IMR-90 (cell line): ENCODE results near the gene DIP2C. TPM values are rescaled to one million over a fixed set of nuclear protein-coding genes. Genes with fewer than 3 reads are reported as not detected.

Source experiments
- ATAC-seq: fragments of 200-7000 bp; cut with Tn5 transposase; 2 replicates; pipeline ENCODE4 v1.9.1; 2020; ENCODE audit warnings: low read depth, mild to moderate bottlenecking, moderate library complexity
- BruUV-seq: library from RNA; stranded (reverse); fragments of 400-500 nt; replicated peaks from 2 replicates; lab custom pipeline; 2021; lab: Mats Ljungman, UMichigan
- CTCF ChIA-PET: fragments of 300-600 bp; formaldehyde crosslinking; extraction: SDS; loops from one replicate; lab custom pipeline; 2021; ENCODE audit warnings: antibody characterized with exemption; lab: Yijun Ruan, JAX
- POLR2A ChIA-PET: fragments of 300-600 bp; sonication (Branson Sonifier 250); formaldehyde crosslinking; loops from one replicate; lab custom pipeline; 2022; ENCODE audit warnings: antibody characterized with exemption; ENCODE audit not compliant: unreplicated experiment; lab: Charles Lee
- DNase-seq: peaks from one replicate; pipeline ENCODE4 v3.0.0; 2013
- H2AFZ ChIP-seq: replicated peaks from 2 replicates; pipeline ENCODE3; 2013; ENCODE audit warnings: low read length, mild to moderate bottlenecking; ENCODE audit not compliant: poor library complexity
- H2AK5ac ChIP-seq: 2 replicates; pipeline ENCODE4 v1.6.1; 2013; ENCODE audit warnings: low read depth, low read length, inconsistent platforms
- H2AK9ac ChIP-seq: replicated peaks from 2 replicates; pipeline ENCODE3; 2013; ENCODE audit warnings: mild to moderate bottlenecking, low read depth, low read length, moderate library complexity; ENCODE audit not compliant: poor library complexity
- H2BK120ac ChIP-seq: 2 replicates; pipeline ENCODE4 v1.6.1; 2013; ENCODE audit warnings: low read depth, low read length, inconsistent platforms
- H2BK15ac ChIP-seq: 3 replicates; pipeline ENCODE4 v1.6.1; 2013; ENCODE audit warnings: low read depth, low read length, inconsistent platforms
- H2BK20ac ChIP-seq: 2 replicates; pipeline ENCODE4 v1.6.1; 2013; ENCODE audit warnings: low read depth, mild to moderate bottlenecking, inconsistent platforms, low read length, moderate library complexity
- H2BK5ac ChIP-seq: 2 replicates; pipeline ENCODE4 v1.6.1; 2013; ENCODE audit warnings: mild to moderate bottlenecking, low read depth, low read length, inconsistent platforms; ENCODE audit not compliant: poor library complexity, severe bottlenecking
- H3K14ac ChIP-seq: replicated peaks from 2 replicates; pipeline ENCODE4 v1.6.1; 2013; ENCODE audit warnings: low read depth, low read length, inconsistent platforms
- H3K18ac ChIP-seq: 2 replicates; pipeline ENCODE4 v1.6.1; 2013; ENCODE audit warnings: low read depth, low read length, control low read depth
- H3K23ac ChIP-seq: 2 replicates; pipeline ENCODE4 v1.6.1; 2013; ENCODE audit warnings: low read depth, low read length, inconsistent platforms
- H3K27ac ChIP-seq: 2 replicates; pipeline ENCODE4 v1.5.1; 2013; ENCODE audit warnings: mild to moderate bottlenecking, control low read depth, low read length; ENCODE audit not compliant: insufficient read depth
- H3K27me3 ChIP-seq: 2 replicates; pipeline ENCODE4 v1.6.1; 2013; ENCODE audit warnings: low read length; ENCODE audit not compliant: control insufficient read depth, insufficient read depth
- H3K36me3 ChIP-seq: 2 replicates; pipeline ENCODE4 v1.6.1; 2013; ENCODE audit warnings: low read length, mixed read lengths; ENCODE audit not compliant: control insufficient read depth, insufficient read depth
- H3K4ac ChIP-seq: 2 replicates; pipeline ENCODE4 v1.6.1; 2013; ENCODE audit warnings: low read depth, low read length, inconsistent platforms
- H3K4me1 ChIP-seq: 2 replicates; pipeline ENCODE4 v1.6.1; 2013; ENCODE audit warnings: low read length, mixed read lengths; ENCODE audit not compliant: control insufficient read depth, insufficient read depth
- H3K4me2 ChIP-seq: 2 replicates; pipeline ENCODE4 v1.6.1; 2013; ENCODE audit warnings: low read depth, mild to moderate bottlenecking, control low read depth, low read length, moderate library complexity
- H3K4me3 ChIP-seq: 2 replicates; pipeline ENCODE4 v1.5.1; 2013; ENCODE audit warnings: low read depth, mild to moderate bottlenecking, control low read depth, low read length, moderate library complexity; ENCODE audit not compliant: insufficient read depth
- H3K56ac ChIP-seq: 2 replicates; pipeline ENCODE4 v1.6.1; 2013; ENCODE audit warnings: low read length, inconsistent platforms; ENCODE audit not compliant: insufficient read depth; ENCODE audit errors: extremely low read depth
- H3K79me1 ChIP-seq, 2 experiments: 2 replicates each; pipeline ENCODE4 v1.6.1; 2013; ENCODE audit warnings: low read length in 2 of 2, inconsistent platforms in 1 of 2, low read depth in 1 of 2
- H3K9ac ChIP-seq: 2 replicates; pipeline ENCODE4 v1.6.1; 2013; ENCODE audit warnings: low read depth, low read length, control low read depth
- H3K9me1 ChIP-seq: 2 replicates; pipeline ENCODE4 v1.6.1; 2013; ENCODE audit warnings: low read length, inconsistent platforms; ENCODE audit not compliant: insufficient read depth
- H3K9me3 ChIP-seq: 2 replicates; pipeline ENCODE4 v1.6.1; 2013; ENCODE audit warnings: low read length; ENCODE audit not compliant: control insufficient read depth, insufficient read depth
- H4K20me1 ChIP-seq: 2 replicates; pipeline ENCODE4 v1.6.1; 2013; ENCODE audit warnings: low read length, inconsistent platforms; ENCODE audit not compliant: insufficient read depth
- H4K5ac ChIP-seq: 2 replicates; pipeline ENCODE4 v1.6.1; 2013; ENCODE audit warnings: mild to moderate bottlenecking, low read depth, low read length, control low read depth
- H4K8ac ChIP-seq, 2 experiments: 2 replicates each; pipeline ENCODE4 v1.6.1; 2013; ENCODE audit warnings: low read depth in 2 of 2, low read length in 2 of 2, control low read depth in 1 of 2, inconsistent platforms in 1 of 2
- H4K91ac ChIP-seq: 2 replicates; pipeline ENCODE4 v1.6.1; 2013; ENCODE audit warnings: low read depth, low read length, inconsistent platforms; ENCODE audit not compliant: insufficient read depth
- RAD21 ChIP-seq: IDR thresholded peaks from 2 replicates; pipeline ENCODE4 v1.6.1; 2012; ENCODE audit warnings: low read length, improper control_type of control experiment
- USF2 ChIP-seq: fragments of 150-350 bp; IDR thresholded peaks from 2 replicates; pipeline ENCODE4 v1.6.1; 2017; ENCODE audit warnings: mild to moderate bottlenecking, antibody characterized with exemption, low read length, low read depth
- WGBS, 2 experiments: methylation state at CpG; one replicate each; pipeline versions ENCODE4 v1.1.5 to v1.1.7; 2013; ENCODE audit warnings: missing lambda C conversion rate in 2 of 2; ENCODE audit not compliant: insufficient read length in 1 of 2; ENCODE audit errors: extremely low coverage in 2 of 2; 5-methylcytosine and 5-hydroxymethylcytosine counted together
- dilution Hi-C: fragments of 300-500 bp; cut with HindIII; formaldehyde crosslinking; loops from one replicate; pipeline ENCODE4 v1.14.3; 2018; ENCODE audit warnings: low sequenced_read_pairs; ENCODE audit not compliant: unreplicated experiment
- in situ Hi-C: fragments of 300-500 bp; cut with MboI; formaldehyde crosslinking; loops from 3 replicates; pipeline ENCODE4 v1.14.3; 2019; ENCODE audit warnings: low sequenced_read_pairs, inconsistent platforms, mixed read lengths
- intact Hi-C: fragments of 100-400 bp; cut with micrococcal nuclease; formaldehyde crosslinking; loops from 2 replicates; pipeline ENCODE4 v1.10.0; 2022
- polyA plus RNA-seq, 3 experiments: library from polyadenylated mRNA; depleted of rRNA; stranded (reverse); fragments of >200 nt; gene quantifications; 2 replicates each; pipeline ENCODE4 v1.2.3, GENCODE V29; 2012; ENCODE audit warnings: low replicate concordance in 1 of 3
- total RNA-seq: library from RNA; depleted of rRNA; stranded (reverse); fragments of >200 nt; gene quantifications from 2 replicates; pipeline ENCODE4 v1.2.3, GENCODE V29; 2012

DIP2C gene
- total and polyA plus RNA-seq, 2 of the 4 experiments (the other 2 are of a cell fraction): 8.6 to 17.3 TPM

- H3K27ac ChIP-seq: no peak overlapping the region
- CTCF ChIA-PET: no interaction called here
These were observed 377.4 kb downstream of the DIP2C start for GRCh38 chr10:311901-312665.

More at GRCh38 chr10:311901-312665, 377.4 kb downstream of the DIP2C start:
- 100% methylated on average over 2 of the region's 14 CpGs; no CpG with 5 or more reads in 1 of the 2 experiments for WGBS, 2 experiments
- no peak overlapping the region for H2BK5ac ChIP-seq
- no peak overlapping the region for H3K18ac ChIP-seq
- peaks cover 14% of the 10 kb centered on the region for H3K9me1 ChIP-seq
- H3K4me2 ChIP-seq: no peak overlapping the region
- POLR2A ChIA-PET: no interaction called here
- no peaks in the 10 kb centered on the region for H3K9me3 ChIP-seq
- H2BK20ac ChIP-seq: no peak overlapping the region
- H4K20me1 ChIP-seq: no peaks in the 10 kb centered on the region; the same call in 1 of the 2 replicates
- H3K4me3 ChIP-seq: no peak overlapping the region
- DNase-seq: no peak
- peaks cover 0 to 18% of the 10 kb centered on the region in 2 experiments; a peak in 3 of 4 replicates for H3K79me1 ChIP-seq
- H2BK120ac ChIP-seq: no peak overlapping the region
- BruUV-seq: no TSS peak
- no peak for TF ChIP-seq RAD21
- TF ChIP-seq USF2: no peak
- no peak overlapping the region for H2AFZ ChIP-seq
- no peak overlapping the region for H2AK5ac ChIP-seq
- ATAC-seq: no peak
- H3K9ac ChIP-seq: no peak overlapping the region
- intact Hi-C loops (no loop called here), in situ Hi-C loops (no loop called here), dilution Hi-C loops (no loop called here)
- no peak overlapping the region for H3K14ac ChIP-seq
- no peak overlapping the region for H3K23ac ChIP-seq
- H4K5ac ChIP-seq: no peak overlapping the region
- no peak overlapping the region for H3K56ac ChIP-seq
- no peak overlapping the region for H2AK9ac ChIP-seq
- H2BK15ac ChIP-seq: no peak overlapping the region
- H3K4me1 ChIP-seq: peaks cover 4% of the 10 kb centered on the region
- H3K4ac ChIP-seq: no peak overlapping the region
- H4K8ac ChIP-seq: no peak overlapping the region
- H3K27me3 ChIP-seq: no peaks in the 10 kb centered on the region
- peaks cover 26% of the 10 kb centered on the region for H3K36me3 ChIP-seq
- H4K91ac ChIP-seq: no peak overlapping the region
